ENCODE measurements around the gene MBOAT1.

Gene MBOAT1

DNA sequence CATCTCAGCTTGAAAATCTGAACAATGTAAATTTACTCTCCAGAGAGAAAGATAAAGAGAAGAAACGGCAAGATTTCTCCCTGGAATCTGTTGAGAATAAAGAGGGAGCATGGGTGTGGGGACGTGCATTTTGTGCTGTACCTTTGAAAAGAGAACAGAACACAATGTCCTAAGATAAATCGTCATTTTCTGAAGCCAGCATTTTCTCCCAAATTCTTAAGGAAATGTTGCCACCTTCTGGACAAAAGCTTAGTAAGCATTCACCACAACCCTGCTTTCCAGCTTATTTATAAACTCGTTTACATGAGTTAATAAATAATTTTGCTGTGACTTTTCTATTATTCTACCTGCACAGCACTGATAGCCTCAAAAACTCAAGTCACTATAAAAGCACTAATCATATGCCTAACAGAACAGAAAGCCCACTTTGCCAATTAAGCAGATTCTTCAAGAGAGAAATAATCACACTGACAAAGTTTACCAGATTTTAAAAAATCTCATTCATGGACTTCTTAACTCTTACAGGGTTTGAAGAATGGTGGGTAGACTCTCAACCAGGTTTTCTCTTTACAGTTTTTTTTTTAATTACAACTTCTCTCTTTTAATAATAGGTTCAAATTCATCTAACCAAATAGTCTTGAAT is 155.8 kb downstream of the MBOAT1 start:
- no peak for FAIRE-seq
- TF ChIP-seq TAF1 (IDR thresholded peaks at IDR 0.05; ENCODE audit: low read depth, low read length) (no peak), POLR2A (IDR thresholded peaks at IDR 0.05; ENCODE audit: low read depth, low read length) (no peak), PAX5 (IDR thresholded peaks at IDR 0.05; ENCODE audit: insufficient read depth, low read length, severe bottlenecking) (no peak), POLR2AphosphoS5 (IDR thresholded peaks at IDR 0.05; ENCODE audit: low read depth, low read length) (no peak), SPI1 (IDR thresholded peaks at IDR 0.05; ENCODE audit: low read depth, low read length) (no peak), POU2F2 (IDR thresholded peaks at IDR 0.05; ENCODE audit: low read depth, low read length) (no peak)
- DNase-seq (ENCODE audit: insufficient read length, low spot score), result peak; percentile 16

DNA sequence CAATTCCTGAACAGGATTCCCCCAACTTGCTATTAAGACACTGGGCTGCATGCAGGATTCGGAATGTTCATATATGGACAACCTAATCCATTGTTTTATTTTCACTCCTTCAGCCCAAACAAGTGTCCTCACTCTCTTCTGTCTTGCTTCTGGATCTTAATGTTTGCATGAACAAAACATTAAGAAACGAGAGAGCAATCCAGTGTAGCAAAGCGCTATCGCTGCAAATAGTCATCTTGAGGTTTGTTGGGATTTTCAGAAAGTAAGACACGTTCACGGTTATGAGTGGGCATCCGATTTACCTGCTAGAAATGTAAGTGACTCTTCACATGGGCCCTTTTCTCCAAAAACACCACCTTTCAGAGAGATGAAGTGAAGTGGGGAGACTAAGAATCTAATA is 156.4 kb downstream of the MBOAT1 start:
- FAIRE-seq, result no peak
- no peak for DNase-seq (ENCODE audit: insufficient read length, low spot score)
- TF ChIP-seq POU2F2 (IDR thresholded peaks at IDR 0.05; ENCODE audit: low read depth, low read length) (no peak), POLR2A (IDR thresholded peaks at IDR 0.05; ENCODE audit: low read depth, low read length) (no peak), PAX5 (IDR thresholded peaks at IDR 0.05; ENCODE audit: insufficient read depth, low read length, severe bottlenecking) (no peak), TAF1 (IDR thresholded peaks at IDR 0.05; ENCODE audit: low read depth, low read length) (no peak), POLR2AphosphoS5 (IDR thresholded peaks at IDR 0.05; ENCODE audit: low read depth, low read length) (no peak), SPI1 (IDR thresholded peaks at IDR 0.05; ENCODE audit: low read depth, low read length) (no peak)
